Heart left ventricle (tissue), 13 donors: ENCODE measurements around the gene TAF5L.

Experiments
- POLR2A ChIP-seq, 2 donors: fragments of 450-650 bp; IDR thresholded peaks; one replicate each; pipeline ENCODE4 v1.6.1; 2017; ENCODE audit warnings: antibody characterized with exemption in 2 of 2, mild to moderate bottlenecking in 2 of 2, moderate library complexity in 2 of 2
- TF ChIP-seq, protein P1 (sequence below), 12 donors: fragments of 200-600 bp; sonication (generic) in 4 of 12; IDR thresholded peaks; one replicate each; pipeline versions ENCODE4 v1.5.0 to v1.8.0; 2018 to 2022; ENCODE audit warnings: antibody characterized with exemption in 12 of 12, mild to moderate bottlenecking in 5 of 12
- donor health status: ischemic (EF 13 %, LVEDD 7.1; RV severe dilation, severe dysfunction).
- donor health status: DM: no; HTN: yes; CAD: no.
- donor health status: DM: no; HTN: no; CAD: no.
- donor health status: ischemic (EF 25% LVEDD 6.9; RV normal size, moderate dysfunction).
- donor health status: ischemic (EF 25% LVEDD 5.7; RV mildly dilated, moderate dysfunction).
- donor health status: ischemic (EF 35%, LVEDD 5.7; RV mildly dilated, moderate dysfunction).
- donor health status: nonischemic (EF 11% LVEDD 7.7; RV severe dilation, severe dysfunction).
- donor health status: DM: yes; HTN: yes; CAD: no.
- donor health status: PGD.
- donor health status: ischemic (EF 29% LVEDD 5.4; RV normal size, mild dysfunction).
- donor health status: nonischemic (EF 23%, LVEDD 6.1; RV moderate dilation, normal function).

DNA sequence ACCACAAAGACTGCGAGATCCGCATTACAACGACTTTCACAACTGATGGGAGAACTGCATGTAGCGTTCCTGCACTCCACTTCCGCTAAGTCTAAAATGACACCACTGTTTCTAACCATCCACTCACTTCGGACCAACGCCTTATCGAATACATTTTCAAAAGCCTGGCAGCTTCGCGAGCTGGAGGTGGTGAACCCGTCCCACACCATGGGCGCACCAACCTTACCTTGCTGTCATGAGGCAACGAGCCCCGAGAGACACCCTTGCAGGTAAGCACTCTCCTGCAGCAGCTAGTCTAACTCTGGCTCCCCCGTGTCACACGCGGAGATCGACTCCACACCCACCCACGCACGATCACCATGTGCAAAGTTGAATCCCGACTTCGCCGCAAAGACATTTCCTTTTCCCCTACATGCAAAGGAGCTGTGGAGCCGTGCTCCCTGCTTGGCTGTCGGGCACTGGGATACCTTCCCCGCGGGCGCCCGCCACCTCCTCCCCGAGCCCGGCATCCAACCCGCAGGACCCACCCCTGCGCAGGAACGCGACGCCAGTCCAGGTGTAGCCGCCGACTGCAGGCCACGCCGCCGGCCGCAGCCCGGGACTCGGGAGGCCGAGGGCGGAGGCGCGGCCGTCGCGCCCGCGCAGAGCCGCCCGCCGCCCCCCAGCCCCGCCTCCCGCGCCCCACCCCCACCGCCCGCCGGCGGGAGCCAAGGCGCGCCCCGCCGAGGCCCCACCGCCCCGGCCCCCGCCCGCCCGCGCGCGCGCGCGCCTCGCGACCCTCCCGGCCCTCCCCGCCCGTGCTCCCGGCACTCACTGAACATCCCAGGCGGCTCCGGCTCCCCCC lies 629 bp downstream of the TAF5L start:
- TF ChIP-seq, protein P1, sequence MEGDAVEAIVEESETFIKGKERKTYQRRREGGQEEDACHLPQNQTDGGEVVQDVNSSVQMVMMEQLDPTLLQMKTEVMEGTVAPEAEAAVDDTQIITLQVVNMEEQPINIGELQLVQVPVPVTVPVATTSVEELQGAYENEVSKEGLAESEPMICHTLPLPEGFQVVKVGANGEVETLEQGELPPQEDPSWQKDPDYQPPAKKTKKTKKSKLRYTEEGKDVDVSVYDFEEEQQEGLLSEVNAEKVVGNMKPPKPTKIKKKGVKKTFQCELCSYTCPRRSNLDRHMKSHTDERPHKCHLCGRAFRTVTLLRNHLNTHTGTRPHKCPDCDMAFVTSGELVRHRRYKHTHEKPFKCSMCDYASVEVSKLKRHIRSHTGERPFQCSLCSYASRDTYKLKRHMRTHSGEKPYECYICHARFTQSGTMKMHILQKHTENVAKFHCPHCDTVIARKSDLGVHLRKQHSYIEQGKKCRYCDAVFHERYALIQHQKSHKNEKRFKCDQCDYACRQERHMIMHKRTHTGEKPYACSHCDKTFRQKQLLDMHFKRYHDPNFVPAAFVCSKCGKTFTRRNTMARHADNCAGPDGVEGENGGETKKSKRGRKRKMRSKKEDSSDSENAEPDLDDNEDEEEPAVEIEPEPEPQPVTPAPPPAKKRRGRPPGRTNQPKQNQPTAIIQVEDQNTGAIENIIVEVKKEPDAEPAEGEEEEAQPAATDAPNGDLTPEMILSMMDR (IDR thresholded peaks at IDR 0.05), result no peak
- no peak for TF ChIP-seq POLR2A (IDR thresholded peaks at IDR 0.05)
